Muscle layer of duodenum (tissue), 2 donors: ENCODE data around the gene CYP4F3.
"Not testable (repeated sequence)": the region's sequence is repeated elsewhere in the genome, so short reads cannot be mapped to it uniquely, and the experiment has no call there.

Experiments used
- H3K27ac ChIP-seq: one replicate; pipeline ENCODE4 v1.7.0; 2013; ENCODE audit warnings: mild to moderate bottlenecking, low read length
- H3K27me3 ChIP-seq: one replicate; pipeline ENCODE4 v1.7.0; 2013; ENCODE audit warnings: low read depth, mild to moderate bottlenecking, control low read depth, low read length
- H3K36me3 ChIP-seq, 2 donors: one replicate each; pipeline ENCODE4 v1.7.0; 2013; ENCODE audit warnings: low read length in 2 of 2, control low read depth in 1 of 2, mild to moderate bottlenecking in 1 of 2; ENCODE audit not compliant: insufficient read depth in 2 of 2, control insufficient read depth in 1 of 2
- H3K4me1 ChIP-seq, 2 donors: one replicate each; pipeline ENCODE4 v1.7.0; 2013; ENCODE audit warnings: low read length in 2 of 2, mild to moderate bottlenecking in 2 of 2, control low read depth in 1 of 2, moderate library complexity in 1 of 2; ENCODE audit not compliant: insufficient read depth in 2 of 2, control insufficient read depth in 1 of 2
- H3K4me3 ChIP-seq, 2 donors: one replicate each; pipeline ENCODE4 v1.7.0; 2013; ENCODE audit warnings: low read length in 2 of 2, low read depth in 1 of 2, mild to moderate bottlenecking in 1 of 2
- H3K9me3 ChIP-seq, 2 donors: one replicate each; pipeline ENCODE4 v1.7.0; 2013; ENCODE audit warnings: low read length in 2 of 2, control low read depth in 1 of 2, mild to moderate bottlenecking in 1 of 2; ENCODE audit not compliant: control insufficient read depth in 1 of 2
- donor health status: healthy.

The CYP4F3 gene

GRCh38 chr19:15640294-15640903 lies at the start of gene CYP4F3:
Gene CYP4F3 (plus strand): TSS chr19:15640897. CDS start chr19:15641416, 519 bp downstream.
- Histone ChIP-seq H3K4me3 (no peak within 1 kb of the TSS), H3K27me3 (no peaks in the 10 kb centered on the region), H3K27ac (peak within 1 kb of the TSS; percentile 49)

DNA sequence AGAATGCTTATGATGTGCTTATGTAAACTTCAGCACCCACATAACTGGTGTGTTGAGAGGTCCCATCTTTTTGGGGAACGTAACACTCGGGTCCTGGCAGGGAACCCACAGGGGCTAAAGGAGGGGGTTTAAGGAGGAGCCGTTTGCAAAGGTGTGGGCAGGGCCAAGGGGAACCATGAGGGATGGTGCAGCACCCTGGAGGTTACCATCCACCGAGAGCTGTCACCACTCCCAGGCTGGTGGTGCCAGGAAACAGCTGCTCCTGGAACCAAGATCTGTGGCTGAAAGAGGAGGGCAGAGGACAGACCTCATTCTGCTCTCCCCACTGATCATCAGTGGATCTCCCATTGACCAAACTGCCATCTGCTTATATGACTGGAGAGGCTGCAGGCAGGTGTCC lies 48.9 kb upstream of the CYP4F3 start:
- Histone ChIP-seq H3K4me3 (no peak overlapping the region), H3K9me3 (peaks cover 0 to 3% of the 10 kb centered on the region in 2 donors), H3K27me3 (no peaks in the 10 kb centered on the region), H3K27ac (no peak overlapping the region), H3K36me3 (no peaks in the 10 kb centered on the region), H3K4me1 (no peaks in the 10 kb centered on the region)

More at GRCh38 chr19:15640294-15640903, at the start of gene CYP4F3:
- Histone ChIP-seq H3K4me1 (peaks cover 2 to 10% of the 10 kb centered on the region in 2 donors), H3K9me3 (no peaks in the 10 kb centered on the region), H3K36me3 (no peaks in the 10 kb centered on the region)

DNA sequence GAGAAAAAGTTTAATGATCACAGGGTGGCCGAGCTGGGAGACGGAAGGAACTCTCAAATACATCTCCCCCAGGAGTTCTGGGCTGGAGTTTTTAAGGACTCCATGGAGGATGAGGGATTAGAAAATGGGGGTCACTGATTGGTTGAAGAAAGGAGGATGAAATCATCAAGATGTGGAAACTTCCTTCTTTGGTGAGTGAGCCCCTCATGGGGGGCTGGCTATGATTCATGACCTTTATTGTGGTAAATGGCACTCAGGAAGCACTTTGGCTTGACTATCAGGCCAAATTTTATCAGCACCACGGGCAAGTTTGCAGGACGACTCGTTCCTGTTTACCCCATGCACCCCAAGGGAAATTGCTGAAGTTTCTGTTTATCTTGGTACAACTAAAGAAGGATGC lies 48.2 kb upstream of the CYP4F3 start:
- H3K4me3 ChIP-seq, H3K36me3 ChIP-seq, H3K4me1 ChIP-seq, H3K27ac ChIP-seq, H3K9me3 ChIP-seq, H3K27me3 ChIP-seq: not testable (repeated sequence)

- not testable (repeated sequence) for H3K4me1 ChIP-seq, H3K4me3 ChIP-seq, H3K36me3 ChIP-seq, H3K9me3 ChIP-seq, H3K27me3 ChIP-seq, H3K27ac ChIP-seq
Measured at GRCh38 chr19:15593766-15594165, 46.9 kb upstream of the CYP4F3 start.

GRCh38 chr19:15595069-15595468 lies 45.6 kb upstream of the CYP4F3 start:
- no peak overlapping the region for H3K4me3 ChIP-seq
- H3K27ac ChIP-seq: no peak overlapping the region
- H3K4me1 ChIP-seq: no peaks in the 10 kb centered on the region
- H3K9me3 ChIP-seq: peaks cover 0 to 3% of the 10 kb centered on the region in 2 donors
- H3K27me3 ChIP-seq: no peaks in the 10 kb centered on the region
- no peaks in the 10 kb centered on the region for H3K36me3 ChIP-seq

- not testable (repeated sequence) for H3K36me3 ChIP-seq, H3K4me1 ChIP-seq, H3K27me3 ChIP-seq, H3K4me3 ChIP-seq, H3K27ac ChIP-seq, H3K9me3 ChIP-seq
Measured at GRCh38 chr19:15607978-15608925, 32.4 kb upstream of the CYP4F3 start.

DNA sequence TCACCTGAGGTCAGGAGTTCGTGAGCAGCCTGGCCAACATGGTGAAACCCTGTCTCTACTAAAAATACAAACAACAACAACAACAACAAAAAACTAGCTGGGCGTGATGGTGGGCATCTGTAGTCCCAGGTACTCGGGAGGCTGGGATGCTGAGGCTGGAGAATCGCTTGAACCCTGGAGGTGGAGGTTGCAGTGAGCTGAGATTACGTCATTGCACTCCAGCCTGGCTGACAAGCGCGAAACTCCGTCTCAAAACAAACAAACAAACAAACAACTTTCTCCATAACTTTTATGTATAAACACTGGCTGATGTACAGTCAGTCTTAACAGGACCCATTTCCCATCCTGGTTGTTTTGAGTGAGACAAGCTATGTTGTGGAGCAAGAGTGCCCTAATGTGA lies 31.4 kb upstream of the CYP4F3 start:
- no peaks in the 10 kb centered on the region for H3K9me3 ChIP-seq
- H3K36me3 ChIP-seq: no peaks in the 10 kb centered on the region
- H3K27ac ChIP-seq: no peak overlapping the region
- no peaks in the 10 kb centered on the region for H3K27me3 ChIP-seq
- no peaks in the 10 kb centered on the region for H3K4me1 ChIP-seq
- no peak overlapping the region for H3K4me3 ChIP-seq

DNA sequence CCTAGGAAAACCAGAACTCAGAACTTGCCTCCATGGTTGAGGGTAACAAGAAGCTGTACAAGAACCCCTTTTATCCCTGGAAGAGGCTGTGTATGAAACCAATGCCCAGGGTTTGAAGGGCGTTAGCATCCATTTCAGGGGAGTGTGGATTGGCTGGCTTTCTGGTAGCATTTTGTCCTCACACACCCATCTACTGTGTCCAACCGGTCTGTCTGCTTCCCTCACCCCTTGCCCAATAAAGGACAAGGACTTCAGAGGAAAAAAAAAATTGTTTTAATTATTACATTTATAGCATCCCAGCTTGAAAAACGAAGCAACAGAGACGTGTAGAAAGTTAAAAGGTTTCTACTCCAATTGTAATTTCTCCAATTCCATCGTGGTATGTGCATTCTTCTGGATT lies 28.4 kb upstream of the CYP4F3 start:
- Histone ChIP-seq H3K9me3 (no peaks in the 10 kb centered on the region), H3K4me3 (no peak overlapping the region), H3K27ac (no peak overlapping the region), H3K4me1 (no peaks in the 10 kb centered on the region), H3K27me3 (no peaks in the 10 kb centered on the region), H3K36me3 (no peaks in the 10 kb centered on the region)

DNA sequence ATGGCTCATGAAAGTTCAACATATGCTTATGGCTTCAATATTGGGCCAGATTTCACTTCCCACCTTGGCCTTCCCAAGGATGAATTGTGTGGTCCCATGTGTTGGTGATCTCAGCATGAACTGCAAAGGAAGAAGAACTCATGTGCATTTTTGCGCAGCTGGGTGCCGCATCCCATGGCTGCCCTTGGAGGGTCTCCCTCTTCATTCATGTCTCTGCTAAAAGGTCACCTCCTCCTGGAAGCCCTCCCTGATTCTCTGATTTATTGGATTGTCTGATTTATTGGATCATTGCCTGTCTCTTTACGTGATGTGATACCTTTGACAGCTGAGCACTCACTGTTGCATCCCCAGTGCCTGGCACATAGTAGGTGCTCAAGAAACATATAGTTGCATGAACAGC lies 27.4 kb upstream of the CYP4F3 start:
- no peaks in the 10 kb centered on the region for H3K4me1 ChIP-seq
- H3K36me3 ChIP-seq: no peaks in the 10 kb centered on the region
- no peaks in the 10 kb centered on the region for H3K27me3 ChIP-seq
- H3K27ac ChIP-seq: no peak overlapping the region
- no peak overlapping the region for H3K4me3 ChIP-seq
- no peaks in the 10 kb centered on the region for H3K9me3 ChIP-seq

- no peak within 1 kb of the TSS for H3K27ac ChIP-seq
- no peak within 1 kb of the TSS for H3K4me3 ChIP-seq
- no peaks in the 10 kb centered on the region for H3K36me3 ChIP-seq
- no peaks in the 10 kb centered on the region for H3K9me3 ChIP-seq
- no peaks in the 10 kb centered on the region for H3K27me3 ChIP-seq
- no peaks in the 10 kb centered on the region for H3K4me1 ChIP-seq
Measured at GRCh38 chr19:15614507-15615379, 26.0 kb upstream of the CYP4F3 start, which contains the start of gene CYP4F8. Gene CYP4F8 (plus strand): TSS chr19:15615218. CDS start chr19:15615617, 399 bp downstream.

- H3K4me3 ChIP-seq: no peak overlapping the region
- no peaks in the 10 kb centered on the region for H3K9me3 ChIP-seq
- no peaks in the 10 kb centered on the region for H3K36me3 ChIP-seq
- H3K4me1 ChIP-seq: no peaks in the 10 kb centered on the region
- H3K27ac ChIP-seq: no peak overlapping the region
- H3K27me3 ChIP-seq: no peaks in the 10 kb centered on the region
Measured at GRCh38 chr19:15615526-15615925, 25.2 kb upstream of the CYP4F3 start.
